CD8-positive, alpha-beta memory T cell (primary cell): ENCODE data around the gene ERGIC2. TPM values are rescaled to one million over a fixed set of nuclear protein-coding genes. Genes with fewer than 3 reads are reported as not detected.

Experiments
- CTCF ChIA-PET: fragments of 350-600 bp; sonication (Branson Sonifier 250); formaldehyde crosslinking; loops from one replicate; lab custom pipeline; 2021; ENCODE audit warnings: antibody characterized with exemption; lab: Charles Lee
- POLR2A ChIA-PET: fragments of 350-600 bp; sonication (Branson Sonifier 250); formaldehyde crosslinking; loops from one replicate; lab custom pipeline; 2021; ENCODE audit warnings: antibody characterized with exemption; lab: Charles Lee
- DNase-seq, 5 donors: peaks; one replicate each; pipeline versions ENCODE4 v3.0.0 to v3.0.0-alpha.2; 2020 to 2022; ENCODE audit warnings: mixed read lengths in 1 of 5
- H3K27ac ChIP-seq: one replicate; pipeline ENCODE4 v1.7.0; 2013; ENCODE audit warnings: low read depth, mild to moderate bottlenecking, low read length, moderate library complexity
- H3K27me3 ChIP-seq: 2 replicates; pipeline ENCODE4 v1.7.0; 2013; ENCODE audit warnings: low read length, mild to moderate bottlenecking; ENCODE audit not compliant: insufficient read depth, poor library complexity, severe bottlenecking
- H3K36me3 ChIP-seq: 2 replicates; pipeline ENCODE4 v1.7.0; 2013; ENCODE audit warnings: mild to moderate bottlenecking, low read length, moderate library complexity; ENCODE audit not compliant: insufficient read depth
- H3K4me1 ChIP-seq: 2 replicates; pipeline ENCODE4 v1.7.0; 2013; ENCODE audit warnings: mild to moderate bottlenecking, low read length, moderate library complexity; ENCODE audit not compliant: insufficient read depth
- H3K4me3 ChIP-seq: 2 replicates; pipeline ENCODE4 v1.7.0; 2013; ENCODE audit warnings: mild to moderate bottlenecking, low read length
- H3K9me3 ChIP-seq: 2 replicates; pipeline ENCODE4 v1.7.0; 2013; ENCODE audit warnings: mild to moderate bottlenecking, low read length
- H3K27ac Mint-ChIP-seq, 8 donors: one replicate each; pipeline ENCODE4 v1.8.0; 2020 to 2021; ENCODE audit warnings: mixed read lengths in 8 of 8, mild to moderate bottlenecking in 6 of 8, inconsistent platforms in 3 of 8, moderate library complexity in 3 of 8
- H3K27me3 Mint-ChIP-seq, 2 donors: one replicate each; pipeline ENCODE4 v1.8.0; 2020 to 2021; ENCODE audit warnings: mixed read lengths in 2 of 2, mild to moderate bottlenecking in 1 of 2, moderate library complexity in 1 of 2
- H3K36me3 Mint-ChIP-seq, 3 donors: one replicate each; pipeline ENCODE4 v1.8.0; 2020 to 2021; ENCODE audit warnings: mixed read lengths in 3 of 3, inconsistent platforms in 1 of 3, mild to moderate bottlenecking in 1 of 3
- H3K4me1 Mint-ChIP-seq, 3 donors: one replicate each; pipeline ENCODE4 v1.8.0; 2020 to 2021; ENCODE audit warnings: mixed read lengths in 3 of 3, inconsistent platforms in 1 of 3, mild to moderate bottlenecking in 1 of 3
- H3K4me3 Mint-ChIP-seq, 7 donors: one replicate each; pipeline ENCODE4 v1.8.0; 2020 to 2021; ENCODE audit warnings: mixed read lengths in 7 of 7, mild to moderate bottlenecking in 6 of 7, moderate library complexity in 4 of 7, inconsistent platforms in 2 of 7
- H3K9me3 Mint-ChIP-seq, 5 donors: one replicate each; pipeline ENCODE4 v1.8.0; 2020 to 2022; ENCODE audit warnings: mixed read lengths in 5 of 5, mild to moderate bottlenecking in 3 of 5, moderate library complexity in 2 of 5, inconsistent platforms in 1 of 5
- polyA plus RNA-seq: library from polyadenylated mRNA; unstranded; fragments of 300-500 nt; fragmentation: Illumina TruSeq; gene quantifications from one replicate; pipeline ENCODE4 v1.2.3, GENCODE V29; 2021
- total RNA-seq, 2 experiments: library from RNA; stranded (reverse); gene quantifications; one replicate each; pipeline ENCODE4 v1.2.3, GENCODE V29; 2021

Gene ERGIC2
- total and polyA plus RNA-seq, 3 experiments from 2014 or later: 116 to 130 (median 127) TPM

- Histone ChIP-seq H3K9me3 (no peaks in the 10 kb centered on the region), H3K27ac (no peak overlapping the region), H3K4me3 (no peak overlapping the region), H3K27me3 (no peaks in the 10 kb centered on the region), H3K4me1 (no peaks in the 10 kb centered on the region), H3K36me3 (no peaks in the 10 kb centered on the region)
- no peaks in the 10 kb centered on the region for H3K9me3 Mint-ChIP-seq
- no peak overlapping the region for H3K27ac Mint-ChIP-seq
- ChIA-PET POLR2A (no interaction called here), CTCF (interaction anchor here (0.7 to 1.1 kb wide), 2 partner anchors 11 to 1434 kb away, joined by 3 read pairs; no protein-coding TSS in a partner anchor)
- no peak for DNase-seq
- H3K27me3 Mint-ChIP-seq: peaks cover 16 to 42% of the 10 kb centered on the region in 2 donors
- H3K4me3 Mint-ChIP-seq: no peak overlapping the region
- peaks cover 0 to 6% (median 1%) of the 10 kb centered on the region in 3 donors for H3K36me3 Mint-ChIP-seq
- no peaks in the 10 kb centered on the region for H3K4me1 Mint-ChIP-seq
These were observed 35.8 kb upstream of the ERGIC2 start for GRCh38 chr12:29416748-29417147.

DNA sequence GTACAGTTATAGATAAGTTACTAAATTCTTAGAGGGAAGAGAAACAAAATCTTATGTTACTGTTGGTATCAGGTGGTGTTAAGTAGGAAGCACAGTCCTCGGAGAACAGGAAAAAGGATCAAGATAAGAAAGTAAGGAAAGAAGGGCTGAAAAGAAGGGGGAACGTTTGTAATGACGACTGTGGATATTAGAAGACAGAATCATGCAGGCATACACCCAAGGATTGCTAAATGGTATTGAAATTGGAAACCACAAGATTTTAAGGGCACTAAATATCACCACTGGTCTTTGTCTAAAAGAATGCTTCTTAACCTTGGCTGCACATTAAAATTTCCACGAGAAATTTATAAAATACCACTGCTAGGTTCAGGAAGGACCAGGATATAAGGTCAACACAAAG lies 34.1 kb upstream of the ERGIC2 start:
- peaks cover 18 to 39% of the 10 kb centered on the region in 2 donors for H3K27me3 Mint-ChIP-seq
- H3K36me3 Mint-ChIP-seq: peaks cover 0 to 6% (median 1%) of the 10 kb centered on the region in 3 donors
- no peaks in the 10 kb centered on the region for H3K27me3 ChIP-seq
- ChIA-PET POLR2A (no interaction called here), CTCF (no interaction called here)
- no peaks in the 10 kb centered on the region for H3K36me3 ChIP-seq
- H3K27ac Mint-ChIP-seq: no peak overlapping the region
- no peaks in the 10 kb centered on the region for H3K4me1 ChIP-seq
- no peak overlapping the region for H3K4me3 ChIP-seq
- H3K9me3 Mint-ChIP-seq: no peaks in the 10 kb centered on the region
- H3K4me3 Mint-ChIP-seq: no peak overlapping the region
- DNase-seq: no peak
- no peak overlapping the region for H3K27ac ChIP-seq
- no peaks in the 10 kb centered on the region for H3K4me1 Mint-ChIP-seq
- no peaks in the 10 kb centered on the region for H3K9me3 ChIP-seq

DNA sequence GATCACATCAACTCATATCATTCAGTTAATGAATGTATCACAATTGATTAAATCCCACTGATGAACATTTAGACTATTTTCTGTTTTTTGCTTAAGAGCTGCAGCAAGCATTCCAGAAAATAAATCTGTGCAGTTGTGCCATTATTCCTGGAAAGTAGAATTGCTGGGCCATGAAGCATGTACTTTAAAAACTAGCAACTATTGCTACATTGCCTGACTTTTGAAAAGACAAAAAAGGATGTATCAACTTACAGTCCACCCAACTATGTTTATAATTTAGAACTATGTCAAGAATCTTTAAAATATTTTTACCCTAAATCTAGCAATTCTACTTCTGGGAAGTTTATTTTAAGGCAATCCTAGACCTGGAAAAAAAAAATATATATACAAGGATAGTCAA lies 33.4 kb upstream of the ERGIC2 start:
- Histone ChIP-seq H3K9me3 (no peaks in the 10 kb centered on the region), H3K27ac (no peak overlapping the region), H3K36me3 (no peaks in the 10 kb centered on the region), H3K4me3 (no peak overlapping the region), H3K4me1 (no peaks in the 10 kb centered on the region), H3K27me3 (no peaks in the 10 kb centered on the region)
- CTCF ChIA-PET: no interaction called here
- Mint-ChIP-seq H3K36me3 (peaks cover 0 to 6% (median 1%) of the 10 kb centered on the region in 3 donors), H3K27me3 (peaks cover 22 to 33% of the 10 kb centered on the region in 2 donors), H3K4me3 (no peak overlapping the region), H3K4me1 (no peaks in the 10 kb centered on the region), H3K9me3 (peaks cover 0 to 2% (median 0%) of the 10 kb centered on the region in 5 donors), H3K27ac (no peak overlapping the region)
- no peak for DNase-seq
- POLR2A ChIA-PET: no interaction called here

GRCh38 chr12:29405561-29405960 lies 24.6 kb upstream of the ERGIC2 start:
- Histone ChIP-seq H3K36me3 (no peaks in the 10 kb centered on the region), H3K4me1 (no peaks in the 10 kb centered on the region), H3K27me3 (no peaks in the 10 kb centered on the region), H3K9me3 (no peaks in the 10 kb centered on the region), H3K27ac (no peak overlapping the region), H3K4me3 (no peak overlapping the region)
- no peak overlapping the region for H3K27ac Mint-ChIP-seq
- POLR2A ChIA-PET: no interaction called here
- no peak for DNase-seq
- H3K9me3 Mint-ChIP-seq: peaks cover 0 to 6% (median 0%) of the 10 kb centered on the region in 5 donors
- H3K27me3 Mint-ChIP-seq: peaks cover 8 to 17% of the 10 kb centered on the region in 2 donors
- H3K4me1 Mint-ChIP-seq: no peaks in the 10 kb centered on the region
- CTCF ChIA-PET: no interaction called here
- H3K4me3 Mint-ChIP-seq: no peak overlapping the region
- H3K36me3 Mint-ChIP-seq: no peaks in the 10 kb centered on the region

DNA sequence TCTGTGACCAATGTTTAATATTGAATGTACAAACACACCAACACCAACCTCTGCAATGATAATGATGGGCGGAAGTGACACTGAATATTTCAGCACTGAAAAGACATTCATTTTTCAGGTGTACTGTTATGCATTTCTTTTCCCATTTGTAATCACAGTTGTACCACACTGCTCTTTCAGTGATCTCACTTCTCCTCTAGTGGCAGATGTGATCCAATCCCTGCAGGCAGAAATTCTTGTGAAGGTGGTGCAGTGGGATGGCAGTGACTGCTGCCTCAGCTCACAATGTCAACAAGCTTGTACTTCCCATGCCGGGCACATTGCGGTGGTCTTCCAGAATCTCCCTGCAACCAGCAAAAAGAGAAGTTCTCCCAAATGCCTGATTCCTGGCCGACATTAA lies 23.0 kb upstream of the ERGIC2 start:
- Mint-ChIP-seq H3K9me3 (peaks cover 0 to 4% (median 0%) of the 10 kb centered on the region in 5 donors), H3K4me3 (no peak overlapping the region), H3K36me3 (peaks cover 0 to 3% (median 0%) of the 10 kb centered on the region in 3 donors), H3K4me1 (no peaks in the 10 kb centered on the region), H3K27ac (no peak overlapping the region), H3K27me3 (peaks cover 6 to 21% of the 10 kb centered on the region in 2 donors)
- H3K36me3 ChIP-seq: no peaks in the 10 kb centered on the region
- DNase-seq: no peak
- H3K27ac ChIP-seq: no peak overlapping the region
- H3K4me3 ChIP-seq: no peak overlapping the region
- CTCF ChIA-PET: no interaction called here
- no peaks in the 10 kb centered on the region for H3K27me3 ChIP-seq
- H3K4me1 ChIP-seq: no peaks in the 10 kb centered on the region
- H3K9me3 ChIP-seq: no peaks in the 10 kb centered on the region
- POLR2A ChIA-PET: no interaction called here

DNA sequence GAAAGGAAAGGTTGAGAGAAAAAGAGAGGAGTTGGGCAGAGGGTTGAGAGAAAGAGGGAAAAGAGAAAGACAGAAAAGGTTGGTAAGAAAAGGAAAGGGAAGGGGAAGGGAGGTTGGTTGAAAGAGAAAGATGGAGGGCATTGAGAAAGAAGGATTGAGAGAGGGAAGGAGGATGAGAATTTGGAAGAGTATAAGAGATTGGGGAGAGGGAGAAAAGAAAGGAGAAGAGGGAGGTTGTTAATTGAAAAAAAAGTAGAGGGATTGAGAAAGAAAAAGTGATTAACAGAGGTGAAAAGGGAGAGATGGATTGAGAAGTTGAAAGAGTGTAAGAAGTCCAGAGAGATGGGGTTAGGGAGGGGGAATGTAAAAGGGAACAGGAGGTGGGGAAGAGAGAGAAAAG lies 21.5 kb upstream of the ERGIC2 start:
- Mint-ChIP-seq H3K9me3 (peaks cover 0 to 4% (median 0%) of the 10 kb centered on the region in 5 donors), H3K27ac (peak overlapping the region in 1 of 8 donors; percentile 94), H3K36me3 (peaks cover 0 to 3% (median 0%) of the 10 kb centered on the region in 3 donors), H3K4me3 (no peak overlapping the region), H3K4me1 (no peaks in the 10 kb centered on the region), H3K27me3 (peaks cover 7 to 25% of the 10 kb centered on the region in 2 donors)
- H3K36me3 ChIP-seq: no peaks in the 10 kb centered on the region
- no peak overlapping the region for H3K27ac ChIP-seq
- H3K27me3 ChIP-seq: no peaks in the 10 kb centered on the region
- CTCF ChIA-PET: no interaction called here
- H3K9me3 ChIP-seq: no peaks in the 10 kb centered on the region
- no peak overlapping the region for H3K4me3 ChIP-seq
- H3K4me1 ChIP-seq: no peaks in the 10 kb centered on the region
- no peak for DNase-seq
- POLR2A ChIA-PET: no interaction called here

- no peaks in the 10 kb centered on the region for H3K27me3 ChIP-seq
- peaks cover 0 to 3% (median 0%) of the 10 kb centered on the region in 3 donors for H3K36me3 Mint-ChIP-seq
- POLR2A ChIA-PET: no interaction called here
- H3K36me3 ChIP-seq: no peaks in the 10 kb centered on the region
- H3K4me3 Mint-ChIP-seq: no peak overlapping the region
- H3K27ac Mint-ChIP-seq: no peak overlapping the region
- H3K9me3 Mint-ChIP-seq: no peaks in the 10 kb centered on the region
- no peaks in the 10 kb centered on the region for H3K4me1 ChIP-seq
- no peaks in the 10 kb centered on the region for H3K4me1 Mint-ChIP-seq
- H3K9me3 ChIP-seq: no peaks in the 10 kb centered on the region
- peaks cover 15 to 30% of the 10 kb centered on the region in 2 donors for H3K27me3 Mint-ChIP-seq
- CTCF ChIA-PET: interaction anchor here (1.3 kb wide), 1 partner anchor 51 kb away, joined by 3 read pairs; no protein-coding TSS in a partner anchor
- no peak overlapping the region for H3K4me3 ChIP-seq
- DNase-seq: no peak
- no peak overlapping the region for H3K27ac ChIP-seq
These were observed 17.5 kb upstream of the ERGIC2 start for GRCh38 chr12:29398495-29398894.

DNA sequence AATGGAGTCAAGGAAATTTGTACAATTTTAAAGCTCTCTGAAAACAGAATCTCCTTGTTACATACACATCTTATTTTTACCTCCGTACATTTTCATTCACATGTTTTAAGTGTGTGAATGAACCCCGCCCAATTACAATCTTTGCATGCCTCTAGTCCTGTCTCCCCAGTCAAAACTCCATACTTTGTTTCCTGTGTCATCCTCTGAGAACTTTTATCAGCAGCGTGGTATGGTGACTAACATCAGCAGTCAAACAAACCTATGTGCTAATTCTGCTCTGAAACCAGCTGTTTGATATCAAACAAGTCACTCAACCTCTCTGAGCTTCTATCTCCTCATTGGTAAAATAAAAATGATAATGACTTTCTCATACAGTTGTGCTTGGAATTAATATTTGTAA lies 15.8 kb upstream of the ERGIC2 start:
- Mint-ChIP-seq H3K27ac (no peak overlapping the region), H3K27me3 (peaks cover 14 to 28% of the 10 kb centered on the region in 2 donors), H3K4me3 (no peak overlapping the region), H3K36me3 (peaks cover 0 to 3% (median 0%) of the 10 kb centered on the region in 3 donors), H3K9me3 (no peaks in the 10 kb centered on the region), H3K4me1 (no peaks in the 10 kb centered on the region)
- H3K27ac ChIP-seq: no peak overlapping the region
- no peaks in the 10 kb centered on the region for H3K27me3 ChIP-seq
- POLR2A ChIA-PET: no interaction called here
- no peaks in the 10 kb centered on the region for H3K4me1 ChIP-seq
- no peaks in the 10 kb centered on the region for H3K36me3 ChIP-seq
- no peaks in the 10 kb centered on the region for H3K9me3 ChIP-seq
- no peak overlapping the region for H3K4me3 ChIP-seq
- no peak for DNase-seq
- CTCF ChIA-PET: interaction anchor here (1.5 kb wide), 1 partner anchor 16 kb away, joined by 3 read pairs; the partner anchor contains the start of gene ERGIC2
